GM21390 (cell line): Measurements from ENCODE around the gene HBZ.
"Not testable (repeated sequence)": the region's sequence is repeated elsewhere in the genome, so short reads cannot be mapped to it uniquely, and the experiment has no call there.

Experiments
- ATAC-seq: cut with Tn5 transposase; IDR thresholded peaks from one replicate; pipeline ENCODE4 v1.9.1; 2021; ENCODE audit not compliant: unreplicated experiment

HBZ gene

DNA sequence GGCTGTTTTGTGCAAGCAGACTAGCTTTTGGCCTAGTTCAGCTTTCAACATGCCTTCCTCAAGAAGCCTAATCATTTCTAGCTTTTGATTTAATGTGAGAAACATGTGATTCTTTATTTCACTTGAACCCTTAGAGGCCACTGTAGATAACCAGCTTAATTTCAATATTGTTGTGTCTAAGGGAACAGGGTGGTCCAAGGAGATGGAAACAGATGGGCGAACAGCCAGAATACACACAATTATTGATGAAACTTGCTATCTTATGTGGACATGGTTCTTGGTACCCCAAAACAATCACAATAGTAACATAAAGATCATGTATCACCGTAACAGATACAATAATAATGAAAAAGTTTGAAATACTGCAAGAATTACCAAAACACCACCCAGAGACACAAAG, 18.7 kb upstream of the HBZ start:
- ATAC-seq: no peak

DNA sequence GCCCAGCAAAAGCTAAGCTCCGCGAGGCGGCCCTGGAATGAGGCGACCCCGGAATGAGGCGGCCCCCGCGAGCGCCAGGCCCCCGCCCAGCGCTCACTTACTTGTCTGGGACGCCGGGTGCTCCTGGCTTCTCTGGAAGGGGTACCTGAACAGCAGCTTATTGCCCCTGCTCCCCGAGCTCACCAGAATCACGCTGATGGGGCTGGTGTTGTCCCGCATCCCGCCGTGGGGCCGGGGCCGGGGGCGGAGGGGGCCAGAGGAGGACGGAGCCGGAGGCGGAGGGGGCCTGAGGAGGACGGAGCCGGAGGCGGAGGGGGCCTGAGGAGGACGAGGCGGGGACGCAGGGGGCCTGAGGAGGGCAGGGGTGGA, 14.4 kb upstream of the HBZ start:
- no peak for ATAC-seq

DNA sequence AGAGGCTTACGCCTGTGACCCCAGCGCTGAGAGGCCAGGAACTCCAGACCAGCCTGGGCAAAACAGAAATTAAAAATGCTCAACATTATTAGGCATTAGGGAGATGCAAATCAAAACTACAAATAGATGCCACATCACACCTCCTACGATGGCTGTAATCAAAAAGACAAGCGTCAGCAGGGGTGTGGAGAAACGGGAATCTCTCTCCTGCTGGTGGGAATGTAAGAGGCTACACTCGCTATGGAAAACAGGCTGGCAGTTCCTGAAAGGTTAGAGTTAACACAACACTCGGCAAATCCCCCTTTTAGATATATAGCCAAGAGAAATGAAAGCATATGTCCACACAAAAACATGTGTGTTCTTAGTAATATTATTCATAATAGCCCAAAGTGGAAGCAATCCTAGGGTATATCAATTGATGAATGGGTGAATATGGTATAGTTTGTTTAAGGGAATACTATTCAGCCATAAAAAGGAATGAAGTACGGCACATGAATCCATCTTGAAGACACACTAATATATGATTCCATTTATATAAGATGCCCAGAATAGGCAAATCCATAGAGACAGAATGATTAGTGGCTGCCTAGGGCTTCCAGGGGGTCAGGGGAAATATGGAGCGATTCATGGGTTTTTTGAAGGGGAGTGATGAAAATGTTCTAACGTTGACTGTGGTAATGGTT, 12.1 kb upstream of the HBZ start:
- ATAC-seq: no peak

DNA sequence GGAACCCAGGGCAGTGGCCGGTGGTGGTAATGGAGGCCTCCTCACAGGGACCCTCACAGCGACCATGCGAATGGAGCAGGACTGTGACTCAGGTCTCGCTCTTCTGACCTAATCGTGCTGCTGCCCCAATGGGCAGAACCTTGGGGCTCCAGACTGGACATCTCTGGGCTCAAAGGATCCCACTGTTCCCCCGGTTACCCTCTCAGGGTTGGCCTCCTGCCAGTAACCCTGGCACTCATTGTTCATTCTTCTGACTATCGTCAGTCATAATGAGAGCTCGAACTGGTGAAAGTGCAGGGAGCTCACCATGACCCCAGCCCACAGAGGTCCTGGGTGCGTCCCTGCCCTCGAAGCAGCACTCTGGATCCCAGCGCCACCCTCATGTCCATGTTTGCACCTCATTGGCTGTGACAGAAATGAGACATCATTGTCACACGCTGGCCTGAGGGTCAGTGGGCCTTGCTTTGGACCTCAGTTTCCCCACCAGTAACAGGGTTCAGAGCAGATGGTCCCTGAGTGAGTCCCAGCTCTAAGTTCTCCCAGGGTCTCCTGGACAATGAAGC, 10.0 kb upstream of the HBZ start:
- no peak for ATAC-seq

DNA sequence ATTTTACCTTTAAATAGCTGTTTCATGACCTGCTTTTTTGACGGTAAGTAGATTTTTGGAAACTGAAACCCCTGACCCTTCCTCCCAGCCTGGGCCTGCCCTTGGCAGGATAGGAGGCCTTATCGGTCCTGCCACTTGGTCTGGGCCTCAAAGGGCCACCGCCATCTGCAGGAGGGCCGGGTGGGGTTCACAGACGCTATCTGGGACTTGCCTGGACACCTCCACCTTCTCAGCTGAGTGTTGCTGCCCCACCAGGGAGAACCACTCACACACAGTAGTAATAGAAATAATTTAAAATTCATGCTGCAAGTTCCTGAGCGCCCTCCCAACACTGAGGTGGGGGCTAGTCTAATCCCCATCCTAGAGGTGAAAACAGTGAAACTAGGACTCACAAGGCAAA, 9.4 kb upstream of the HBZ start:
- no peak for ATAC-seq

DNA sequence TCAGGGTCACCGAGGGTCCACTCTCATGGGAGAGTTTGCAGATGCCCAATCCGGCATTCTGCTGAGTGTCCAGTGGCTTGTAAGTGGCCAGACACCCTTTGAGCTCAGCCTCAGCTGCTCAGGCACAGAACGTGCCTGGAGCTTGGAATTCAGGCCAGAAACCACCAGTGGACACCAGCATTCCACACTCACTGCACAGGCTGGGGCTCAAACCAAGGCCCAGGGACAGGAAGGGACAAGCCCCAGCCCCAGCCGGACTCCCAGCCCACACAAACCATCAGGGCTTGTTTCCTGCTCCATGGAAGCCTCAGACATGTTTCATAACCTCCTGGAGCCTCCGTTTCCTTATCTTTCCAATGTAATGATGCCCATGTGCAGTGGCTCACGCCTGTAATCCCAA, 9.0 kb upstream of the HBZ start:
- ATAC-seq: no peak

DNA sequence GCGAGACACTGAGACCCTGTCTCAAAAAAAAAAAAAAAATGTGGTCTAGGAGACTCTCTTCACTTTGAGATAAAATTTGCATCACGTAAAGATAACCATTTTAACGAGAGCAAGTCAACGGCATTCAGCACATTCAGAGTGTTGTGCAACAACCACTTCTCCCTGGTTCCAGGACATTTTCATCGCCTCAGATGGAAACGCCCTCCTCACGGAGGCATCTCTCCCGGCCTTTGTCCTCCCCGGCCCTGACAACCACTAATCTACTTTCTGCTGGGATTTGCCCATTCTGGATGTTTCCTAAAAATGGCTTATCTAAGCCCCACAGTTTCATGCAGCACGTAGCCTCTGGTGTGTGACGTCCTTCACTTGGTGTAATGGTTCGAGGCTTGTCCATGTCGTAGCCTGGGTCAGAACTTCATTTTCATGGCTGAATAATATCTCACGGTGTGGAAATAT, 7.6 kb upstream of the HBZ start:
- no peak for ATAC-seq

DNA sequence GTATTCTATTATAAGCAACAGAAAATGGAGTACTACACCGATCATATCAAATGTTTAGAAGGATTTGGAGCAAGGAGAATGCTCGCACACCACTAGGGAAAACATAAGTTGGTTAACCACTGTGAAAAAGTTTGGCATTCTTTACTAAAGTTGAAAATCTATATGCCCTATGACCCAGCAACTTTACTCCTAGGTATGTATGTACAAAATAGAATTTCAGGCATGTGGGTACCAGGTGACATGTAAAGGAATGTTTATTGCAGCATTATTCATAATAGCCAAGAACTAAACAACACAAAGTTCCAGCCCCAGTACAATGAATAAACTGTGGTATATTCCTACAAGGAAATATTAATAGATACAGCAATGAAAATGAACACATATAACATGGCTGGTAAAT, 5.8 kb upstream of the HBZ start:
- no peak for ATAC-seq

DNA sequence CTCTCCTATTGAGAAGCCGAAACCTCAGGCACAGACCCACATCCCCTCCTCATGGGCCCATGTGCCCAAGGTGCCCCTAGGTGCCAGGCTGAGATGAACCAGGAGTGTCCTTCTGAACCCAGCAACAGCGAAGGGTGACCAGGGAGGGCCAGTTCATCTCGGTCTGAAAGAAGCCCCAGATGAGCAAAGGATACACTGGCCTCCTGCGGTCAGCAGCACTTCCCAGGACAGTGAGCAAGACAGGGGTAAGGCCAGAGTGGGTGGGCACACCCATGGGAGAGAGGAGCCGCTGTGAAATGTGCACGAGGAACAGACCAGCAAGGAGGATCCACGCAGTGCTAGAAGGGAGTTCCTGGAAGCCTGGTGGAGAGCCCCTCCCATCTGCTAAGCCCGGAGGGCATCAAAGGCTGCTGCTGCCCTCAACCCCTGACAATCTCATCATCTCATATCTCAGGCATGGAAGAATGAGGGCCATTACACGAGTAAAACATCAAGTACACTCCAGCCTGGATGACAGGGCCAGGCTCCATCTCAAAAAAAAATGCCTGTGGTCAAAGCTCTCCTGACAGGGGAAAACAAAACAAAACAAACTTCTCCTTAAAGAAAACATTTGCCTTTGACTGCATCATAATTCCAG, 3.3 kb upstream of the HBZ start:
- no peak for ATAC-seq

DNA sequence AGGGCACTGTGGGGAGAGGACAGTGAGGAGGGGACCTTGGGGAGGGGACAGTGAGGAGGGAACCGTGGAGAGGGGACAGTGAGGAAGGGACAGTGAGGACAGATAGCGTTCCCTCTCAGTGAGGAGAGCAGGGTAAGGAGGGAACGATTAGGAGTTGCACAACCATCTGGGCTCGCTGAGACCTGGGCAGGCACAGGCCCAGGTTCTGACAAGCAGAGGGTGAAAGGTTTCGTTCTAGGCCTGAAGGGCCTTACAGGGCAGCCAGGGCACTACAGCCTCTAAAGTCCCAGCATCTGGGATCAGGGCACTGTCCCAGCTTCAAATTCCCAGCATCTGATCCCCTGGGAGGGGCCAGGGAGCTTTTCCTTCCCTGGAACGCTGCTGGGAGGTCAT, 681 bp downstream of the HBZ start:
- not testable (repeated sequence) for ATAC-seq

DNA sequence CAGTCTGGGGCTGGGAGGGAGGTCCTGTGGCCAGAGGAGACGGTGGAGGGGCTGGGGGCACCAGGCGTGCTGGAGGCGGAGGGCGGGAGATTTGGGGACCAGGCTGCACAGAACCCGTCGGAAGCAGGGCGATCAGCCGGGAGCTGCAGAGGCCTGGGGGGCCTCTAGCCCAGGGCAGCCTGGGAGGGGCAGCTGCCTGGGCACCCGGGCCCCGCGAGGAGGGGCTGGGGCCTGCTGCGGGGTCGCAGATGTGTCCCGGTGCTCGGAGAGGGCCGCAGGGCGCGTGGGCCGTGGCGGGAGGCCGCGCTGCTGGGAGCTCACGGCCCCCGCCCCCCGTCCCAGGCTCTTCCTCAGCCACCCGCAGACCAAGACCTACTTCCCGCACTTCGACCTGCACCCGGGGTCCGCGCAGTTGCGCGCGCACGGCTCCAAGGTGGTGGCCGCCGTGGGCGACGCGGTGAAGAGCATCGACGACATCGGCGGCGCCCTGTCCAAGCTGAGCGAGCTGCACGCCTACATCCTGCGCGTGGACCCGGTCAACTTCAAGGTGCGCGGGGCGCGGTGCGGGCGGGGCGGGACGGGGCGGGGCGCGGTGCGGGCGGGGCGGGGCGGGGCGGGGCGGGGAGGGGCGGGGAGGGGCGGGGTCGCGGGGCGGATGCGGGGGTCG, 1.2 kb downstream of the HBZ start:
- ATAC-seq: not testable (repeated sequence)

DNA sequence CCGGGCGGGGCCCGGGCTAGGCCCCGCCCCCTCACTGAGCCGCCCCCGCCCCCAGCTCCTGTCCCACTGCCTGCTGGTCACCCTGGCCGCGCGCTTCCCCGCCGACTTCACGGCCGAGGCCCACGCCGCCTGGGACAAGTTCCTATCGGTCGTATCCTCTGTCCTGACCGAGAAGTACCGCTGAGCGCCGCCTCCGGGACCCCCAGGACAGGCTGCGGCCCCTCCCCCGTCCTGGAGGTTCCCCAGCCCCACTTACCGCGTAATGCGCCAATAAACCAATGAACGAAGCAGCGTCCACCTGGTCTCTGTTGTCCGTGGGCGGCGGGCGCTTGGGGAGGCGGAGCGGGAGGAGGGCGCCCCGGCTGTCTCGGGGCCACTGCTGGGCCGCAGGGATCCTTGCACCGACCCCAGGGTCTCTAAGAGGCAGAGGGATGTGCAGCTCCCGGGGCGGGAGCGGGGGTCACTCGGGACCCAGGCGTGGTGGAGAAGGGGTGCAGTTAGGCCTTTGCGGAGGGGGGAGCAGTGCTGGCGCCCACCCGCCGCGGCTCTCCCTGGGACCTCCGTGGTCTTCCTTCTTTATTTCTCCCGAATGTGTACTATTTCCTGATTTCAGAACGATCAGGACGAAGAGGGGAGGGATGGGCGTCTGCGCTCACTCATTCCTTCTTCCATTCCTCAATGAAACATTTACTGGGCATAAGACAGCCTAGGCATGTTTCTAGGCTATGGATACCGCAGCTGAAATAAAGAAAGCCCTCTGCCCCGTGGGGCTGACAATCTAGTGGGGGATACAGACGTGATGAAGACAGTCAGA, 2.0 kb downstream of the HBZ start:
- no peak for ATAC-seq

DNA sequence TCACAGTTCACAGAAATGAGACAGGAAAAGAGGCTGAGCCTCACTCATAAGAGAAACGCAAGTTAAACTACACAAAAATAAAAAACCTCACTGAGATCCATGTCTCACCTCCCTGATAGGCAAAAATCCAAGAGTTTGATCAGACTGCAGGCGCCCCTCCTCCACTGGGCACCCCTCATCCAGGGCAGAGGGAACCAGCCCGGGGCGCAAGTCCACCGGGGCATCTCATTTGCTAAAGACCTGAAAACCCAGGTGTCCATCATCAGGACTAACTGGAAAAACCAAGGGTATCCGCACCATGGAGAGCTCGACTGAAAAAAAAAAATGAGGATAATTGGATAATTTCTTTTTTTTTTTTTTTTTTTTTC, 2.6 kb downstream of the HBZ start:
- ATAC-seq: no peak

DNA sequence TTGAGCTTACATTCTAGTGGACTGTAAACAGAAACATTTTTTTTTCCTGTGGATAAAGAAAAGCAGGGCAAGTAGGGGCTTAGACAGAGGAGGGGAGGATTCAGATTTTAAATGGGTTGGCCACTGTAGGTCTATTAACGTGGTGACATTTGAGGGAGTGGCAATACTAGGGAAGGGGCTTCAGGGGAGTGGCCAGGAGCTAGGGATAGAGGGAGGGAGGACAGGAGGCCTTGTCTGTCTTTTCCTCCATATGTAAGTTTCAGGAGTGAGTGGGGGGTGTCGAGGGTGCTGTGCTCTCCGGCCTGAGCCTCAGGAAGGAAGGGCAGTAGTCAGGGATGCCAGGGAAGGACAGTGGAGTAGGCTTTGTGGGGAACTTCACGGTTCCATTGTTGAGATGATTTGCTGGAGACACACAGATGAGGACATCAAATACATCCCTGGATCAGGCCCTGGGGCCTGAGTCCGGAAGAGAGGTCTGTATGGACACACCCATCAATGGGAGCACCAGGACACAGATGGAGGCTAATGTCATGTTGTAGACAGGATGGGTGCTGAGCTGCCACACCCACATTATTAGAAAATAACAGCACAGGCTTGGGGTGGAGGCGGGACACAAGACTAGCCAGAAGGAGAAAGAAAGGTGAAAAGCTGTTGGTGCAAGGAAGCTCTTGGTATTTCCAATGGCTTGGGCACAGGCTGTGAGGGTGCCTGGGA, 6.8 kb downstream of the HBZ start:
- no peak for ATAC-seq

DNA sequence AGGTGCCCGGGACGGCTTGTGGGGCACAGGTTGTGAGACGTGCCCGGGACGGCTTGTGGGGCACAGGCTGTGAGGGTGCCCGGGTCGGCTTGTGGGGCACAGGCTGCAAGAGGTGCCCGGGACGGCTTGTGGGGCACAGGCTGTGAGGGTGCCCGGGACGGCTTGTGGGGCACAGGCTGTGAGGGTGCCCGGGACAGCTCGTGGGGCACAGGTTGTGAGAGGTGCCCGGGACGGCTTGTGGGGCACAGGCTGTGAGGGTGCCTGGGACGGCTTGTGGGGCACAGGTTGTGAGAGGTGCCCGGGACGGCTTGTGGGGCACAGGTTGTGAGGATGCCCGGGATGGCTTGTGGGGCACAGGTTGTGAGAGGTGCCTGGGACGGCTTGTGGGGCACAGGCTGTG, 7.8 kb downstream of the HBZ start:
- not testable (repeated sequence) for ATAC-seq

DNA sequence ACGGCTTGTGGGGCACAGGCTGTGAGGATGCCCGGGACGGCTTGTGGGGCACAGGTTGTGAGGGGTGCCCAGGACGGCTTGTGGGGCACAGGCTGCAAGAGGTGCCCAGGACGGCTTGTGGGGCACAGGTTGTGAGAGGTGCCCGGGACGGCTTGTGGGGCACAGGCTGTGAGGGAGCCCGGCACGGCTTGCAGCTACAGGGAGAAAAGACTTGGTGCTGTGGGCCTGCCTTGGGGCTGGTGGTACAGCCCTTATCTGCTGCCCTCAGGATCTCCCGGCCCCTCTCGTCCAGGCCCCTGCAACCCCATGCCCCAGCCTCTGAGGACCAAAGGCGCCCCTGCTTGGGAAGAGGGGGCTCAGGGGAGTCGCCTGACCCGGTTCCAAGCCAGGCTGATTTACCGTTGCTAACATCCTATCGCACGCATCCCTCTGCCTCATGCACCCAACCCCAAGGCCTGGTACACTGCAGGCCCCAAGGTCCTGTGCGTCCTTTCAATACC, 8.3 kb downstream of the HBZ start:
- ATAC-seq: no peak

DNA sequence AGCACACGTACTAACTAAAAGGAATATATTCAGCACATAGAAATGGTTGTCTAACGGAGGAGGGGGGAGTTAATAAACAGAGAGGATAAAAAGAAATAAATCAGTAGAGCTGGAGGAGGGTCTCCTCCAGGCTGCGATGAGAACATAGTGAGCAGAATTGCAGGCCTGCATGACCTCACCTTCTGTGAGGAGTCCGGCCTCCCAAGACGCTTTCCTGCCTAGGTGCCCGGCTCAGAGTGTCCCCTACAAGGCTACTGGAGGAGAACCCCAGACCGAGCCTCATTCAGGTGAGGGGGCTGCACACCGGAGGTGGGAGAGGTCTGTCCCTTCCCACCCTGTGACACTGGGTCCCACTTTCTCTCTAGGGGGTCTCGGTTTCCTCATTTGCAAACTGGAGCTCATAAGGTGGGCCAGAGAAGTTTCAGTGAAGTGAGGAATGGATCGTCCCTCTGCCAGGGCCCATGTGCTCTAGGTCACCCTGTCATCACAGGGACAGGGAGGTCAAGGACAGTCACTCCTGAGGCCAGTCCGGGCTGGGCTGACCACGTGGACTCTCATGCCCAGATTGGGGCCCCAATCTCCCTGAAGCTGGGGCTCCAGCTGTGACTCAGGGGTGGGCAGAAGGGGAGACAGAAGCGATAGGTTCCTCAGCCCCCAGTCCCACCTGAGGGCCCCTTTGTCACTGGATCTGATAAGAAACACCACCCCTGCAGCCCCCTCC, 10.0 kb downstream of the HBZ start:
- ATAC-seq: no peak

DNA sequence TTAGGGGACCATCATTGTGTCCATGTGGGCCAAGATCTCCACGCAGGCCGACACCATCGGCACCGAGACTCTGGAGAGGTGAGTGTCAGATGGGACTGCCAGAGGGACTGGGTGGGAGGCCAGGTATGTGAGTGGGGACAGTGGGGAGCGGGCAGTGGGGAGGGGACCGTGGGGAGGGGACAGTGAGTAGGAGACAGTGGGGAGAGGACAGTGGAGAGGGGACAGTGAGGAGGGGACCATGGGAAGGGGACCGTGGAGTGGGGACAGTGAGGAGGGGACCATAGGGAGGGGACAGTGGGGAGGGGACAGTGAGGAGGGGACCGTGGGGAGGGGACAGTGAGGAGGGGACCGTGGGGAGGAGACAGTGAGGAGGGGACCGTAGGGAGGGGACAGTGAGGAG, 10.7 kb downstream of the HBZ start:
- ATAC-seq: not testable (repeated sequence)

DNA sequence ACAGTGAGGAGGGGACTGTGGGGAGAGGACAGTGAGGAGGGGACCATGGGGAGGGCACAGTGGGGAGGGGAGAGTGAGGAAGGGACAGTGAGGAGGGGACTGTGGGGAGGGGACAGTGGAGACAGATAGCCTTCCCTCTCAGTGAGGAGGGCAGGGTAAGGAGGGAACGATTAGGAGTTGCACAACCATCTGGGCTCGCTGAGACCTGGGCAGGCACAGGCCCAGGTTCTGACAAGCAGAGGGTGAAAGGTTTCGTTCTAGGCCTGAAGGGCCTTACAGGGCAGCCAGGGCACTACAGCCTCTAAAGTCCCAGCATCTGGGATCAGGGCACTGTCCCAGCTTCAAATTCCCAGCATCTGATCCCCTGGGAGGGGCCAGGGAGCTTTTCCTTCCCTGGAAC, 11.3 kb downstream of the HBZ start:
- not testable (repeated sequence) for ATAC-seq
